Smooth muscle cell (in vitro differentiated cells): Measurements from ENCODE around the gene WWOX. TPM values are rescaled to one million over a fixed set of nuclear protein-coding genes. Genes with fewer than 3 reads are reported as not detected.

ENCODE experiments used
- DNase-seq: peaks from one replicate; lab custom pipeline; 2025; ENCODE audit not compliant: unreplicated experiment; lab: John Stamatoyannopoulos, UW
- H2AFZ ChIP-seq: fragments of 200-600 bp; sonication (generic); 2 replicates; pipeline ENCODE4 v1.6.0; 2016; ENCODE audit warnings: antibody characterized with exemption, low read depth, mild to moderate bottlenecking
- H3F3A ChIP-seq: fragments of 200-600 bp; sonication (generic); 2 replicates; pipeline ENCODE4 v1.6.0; 2017; ENCODE audit warnings: antibody characterized with exemption, low read depth
- H3K27ac ChIP-seq: fragments of 200-600 bp; sonication (generic); 2 replicates; pipeline ENCODE4 v1.5.1; 2016; ENCODE audit warnings: low read depth, mild to moderate bottlenecking
- H3K27me3 ChIP-seq: fragments of 200-600 bp; sonication (generic); 2 replicates; pipeline ENCODE4 v1.6.1; 2016; ENCODE audit warnings: low read depth, mild to moderate bottlenecking
- H3K36me3 ChIP-seq: fragments of 200-600 bp; sonication (generic); 2 replicates; pipeline ENCODE4 v1.5.1; 2016; ENCODE audit warnings: low read depth
- H3K4me1 ChIP-seq: fragments of 200-600 bp; sonication (generic); 2 replicates; pipeline ENCODE4 v1.5.1; 2016; ENCODE audit warnings: low read depth
- H3K4me2 ChIP-seq: fragments of 200-600 bp; sonication (generic); 2 replicates; pipeline ENCODE4 v1.6.0; 2016; ENCODE audit warnings: mild to moderate bottlenecking
- H3K4me3 ChIP-seq: fragments of 200-600 bp; sonication (generic); 2 replicates; pipeline ENCODE4 v1.5.1; 2016; ENCODE audit warnings: mild to moderate bottlenecking
- H3K79me2 ChIP-seq: fragments of 200-600 bp; sonication (generic); 2 replicates; pipeline ENCODE4 v1.6.0; 2016; ENCODE audit warnings: low read depth, mild to moderate bottlenecking
- H3K9ac ChIP-seq: fragments of 200-600 bp; sonication (generic); 2 replicates; pipeline ENCODE4 v1.6.0; 2016; ENCODE audit warnings: low read depth
- H3K9me3 ChIP-seq: fragments of 200-600 bp; sonication (generic); replicated peaks from 2 replicates; pipeline ENCODE4 v1.5.1; 2016; ENCODE audit warnings: low read depth
- H4K20me1 ChIP-seq: fragments of 200-600 bp; sonication (generic); 2 replicates; pipeline ENCODE4 v1.6.0; 2016; ENCODE audit warnings: low read depth
- WGBS: methylation state at CpG from one replicate; pipeline ENCODE4 v1.1.7; 2016; ENCODE audit warnings: low lambda C conversion rate; 5-methylcytosine and 5-hydroxymethylcytosine counted together
- polyA plus RNA-seq: library from polyadenylated mRNA; unstranded; fragments of >200 nt; fragmentation: Nextera tagmentation; extraction: Ambion mirVana; gene quantifications from 2 replicates; pipeline ENCODE4 v1.2.1, GENCODE V29; 2016
- total RNA-seq: library from RNA; depleted of rRNA; stranded (reverse); fragments of >200 nt; gene quantifications from 2 replicates; pipeline ENCODE4 v1.2.3, GENCODE V29; 2014
- TF ChIP-seq, protein P1 (sequence below): fragments of 200-600 bp; sonication (generic); IDR thresholded peaks from 2 replicates; pipeline ENCODE4 v1.5.1; 2017; ENCODE audit warnings: borderline replicate concordance, mild to moderate bottlenecking, antibody characterized with exemption; ENCODE audit not compliant: insufficient read depth, poor library complexity, severe bottlenecking

The WWOX gene
- total and polyA plus RNA-seq, 2 experiments from 2014 or later = 7.5 to 14.0 TPM

DNA sequence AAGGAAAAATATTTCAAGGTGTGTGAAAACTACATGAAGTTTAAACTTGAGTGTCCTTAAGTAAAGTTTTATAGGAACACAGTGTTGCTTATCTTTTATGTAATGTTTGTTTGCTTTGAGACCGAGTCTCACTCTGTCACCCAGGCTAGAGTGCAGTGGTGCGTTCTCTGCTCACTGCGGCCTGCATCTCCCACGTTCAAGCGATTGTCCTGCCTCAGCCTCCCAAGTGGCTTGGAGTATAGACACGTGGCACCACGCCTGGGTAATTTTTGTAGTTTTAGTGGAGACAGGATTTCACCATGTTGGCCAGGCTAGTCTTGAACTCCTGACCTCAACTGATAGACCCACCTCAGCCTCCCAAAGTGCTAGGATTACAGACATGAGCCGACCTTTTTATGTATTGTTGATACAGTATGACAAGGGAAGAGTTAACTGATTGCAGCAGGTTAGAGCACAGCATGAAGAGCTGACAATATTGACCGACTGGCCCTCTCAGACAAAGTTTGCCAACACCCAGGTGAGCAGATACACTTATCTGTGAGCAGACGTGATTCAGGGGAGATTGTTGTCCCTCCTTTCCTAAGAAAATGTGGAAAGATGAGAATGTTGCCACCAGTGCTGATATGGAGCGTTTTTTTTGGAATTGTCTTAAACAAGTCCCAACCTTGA lies 373.7 kb downstream of the WWOX start:
- H3K4me2 ChIP-seq = no peak overlapping the region
- no peaks in the 10 kb centered on the region for H3K36me3 ChIP-seq
- no peak overlapping the region for H3K27ac ChIP-seq
- no peaks in the 10 kb centered on the region for H4K20me1 ChIP-seq
- no peak overlapping the region for H3K9ac ChIP-seq
- H3K27me3 ChIP-seq = peaks cover 6% of the 10 kb centered on the region
- H3K4me1 ChIP-seq = peaks cover under 1% of the 10 kb centered on the region
- WGBS = 93% methylated on average over 11 of the region's 11 CpGs
- no peak overlapping the region for H2AFZ ChIP-seq
- H3K9me3 ChIP-seq = no peaks in the 10 kb centered on the region
- no peaks in the 10 kb centered on the region for H3F3A ChIP-seq
- no peaks in the 10 kb centered on the region for H3K79me2 ChIP-seq
- TF ChIP-seq, protein P1, sequence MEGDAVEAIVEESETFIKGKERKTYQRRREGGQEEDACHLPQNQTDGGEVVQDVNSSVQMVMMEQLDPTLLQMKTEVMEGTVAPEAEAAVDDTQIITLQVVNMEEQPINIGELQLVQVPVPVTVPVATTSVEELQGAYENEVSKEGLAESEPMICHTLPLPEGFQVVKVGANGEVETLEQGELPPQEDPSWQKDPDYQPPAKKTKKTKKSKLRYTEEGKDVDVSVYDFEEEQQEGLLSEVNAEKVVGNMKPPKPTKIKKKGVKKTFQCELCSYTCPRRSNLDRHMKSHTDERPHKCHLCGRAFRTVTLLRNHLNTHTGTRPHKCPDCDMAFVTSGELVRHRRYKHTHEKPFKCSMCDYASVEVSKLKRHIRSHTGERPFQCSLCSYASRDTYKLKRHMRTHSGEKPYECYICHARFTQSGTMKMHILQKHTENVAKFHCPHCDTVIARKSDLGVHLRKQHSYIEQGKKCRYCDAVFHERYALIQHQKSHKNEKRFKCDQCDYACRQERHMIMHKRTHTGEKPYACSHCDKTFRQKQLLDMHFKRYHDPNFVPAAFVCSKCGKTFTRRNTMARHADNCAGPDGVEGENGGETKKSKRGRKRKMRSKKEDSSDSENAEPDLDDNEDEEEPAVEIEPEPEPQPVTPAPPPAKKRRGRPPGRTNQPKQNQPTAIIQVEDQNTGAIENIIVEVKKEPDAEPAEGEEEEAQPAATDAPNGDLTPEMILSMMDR = no peak
- H3K4me3 ChIP-seq = no peak overlapping the region
- no peak for DNase-seq

DNA sequence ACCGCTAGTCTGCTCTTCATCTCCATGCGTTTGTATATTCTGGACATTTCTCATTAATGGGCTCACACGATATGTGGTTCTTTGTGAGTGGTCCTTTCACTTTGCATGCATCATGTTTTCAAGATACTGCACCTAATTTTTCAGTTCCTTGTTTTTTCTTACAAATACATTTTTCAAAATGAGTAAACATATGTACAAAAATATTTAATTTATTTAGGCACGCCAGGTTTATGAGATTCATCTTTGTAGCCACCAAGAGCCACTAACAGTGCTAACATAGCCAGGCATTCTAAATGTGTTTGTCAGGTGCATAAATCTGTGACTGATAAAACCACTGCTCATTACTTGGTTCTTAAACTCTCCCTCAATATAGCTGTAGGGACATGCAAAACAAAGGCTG lies 375.3 kb downstream of the WWOX start:
- H4K20me1 ChIP-seq = no peaks in the 10 kb centered on the region
- WGBS = 90% methylated on average over 4 of the region's 4 CpGs
- no peaks in the 10 kb centered on the region for H3K36me3 ChIP-seq
- no peaks in the 10 kb centered on the region for H3K79me2 ChIP-seq
- no peak overlapping the region for H3K4me2 ChIP-seq
- H2AFZ ChIP-seq = no peak overlapping the region
- H3K9me3 ChIP-seq = no peaks in the 10 kb centered on the region
- H3K4me3 ChIP-seq = no peak overlapping the region
- DNase-seq = no peak
- H3F3A ChIP-seq = no peaks in the 10 kb centered on the region
- H3K9ac ChIP-seq = no peak overlapping the region
- peaks cover 6% of the 10 kb centered on the region for H3K27me3 ChIP-seq
- peaks cover 4% of the 10 kb centered on the region for H3K4me1 ChIP-seq
- TF ChIP-seq, protein P1 = no peak
- H3K27ac ChIP-seq = no peak overlapping the region

DNA sequence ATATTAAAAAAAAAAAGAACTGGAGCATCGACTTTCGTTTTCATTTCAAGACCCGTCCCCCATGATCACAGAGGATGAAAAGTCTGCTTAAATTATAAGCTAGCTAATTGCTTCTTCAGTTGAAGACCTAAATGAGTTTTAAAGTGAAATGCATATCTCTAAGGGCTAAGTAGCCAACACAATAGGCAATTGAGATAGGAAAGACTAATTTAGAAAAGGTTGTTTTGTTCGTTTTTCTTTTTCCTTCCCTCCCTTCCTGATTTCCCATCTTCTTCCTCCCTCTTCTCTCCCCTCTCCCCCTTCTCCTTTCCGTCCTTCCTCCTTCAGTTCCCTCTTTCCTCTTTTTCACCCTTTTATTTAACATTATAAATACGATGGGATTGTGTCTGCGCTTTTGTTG lies 377.2 kb downstream of the WWOX start:
- H3K27me3 ChIP-seq = peaks cover 6% of the 10 kb centered on the region
- H3K9ac ChIP-seq = no peak overlapping the region
- no peak overlapping the region for H3K27ac ChIP-seq
- H3K36me3 ChIP-seq = no peaks in the 10 kb centered on the region
- no peak overlapping the region for H3K4me2 ChIP-seq
- no peaks in the 10 kb centered on the region for H3K79me2 ChIP-seq
- no peaks in the 10 kb centered on the region for H4K20me1 ChIP-seq
- peaks cover 4% of the 10 kb centered on the region for H3K4me1 ChIP-seq
- no peaks in the 10 kb centered on the region for H3K9me3 ChIP-seq
- no peak overlapping the region for H2AFZ ChIP-seq
- no peak for DNase-seq
- WGBS = 82% methylated on average over 7 of the region's 7 CpGs
- H3K4me3 ChIP-seq = no peak overlapping the region
- TF ChIP-seq, protein P1 = no peak
- no peaks in the 10 kb centered on the region for H3F3A ChIP-seq

DNA sequence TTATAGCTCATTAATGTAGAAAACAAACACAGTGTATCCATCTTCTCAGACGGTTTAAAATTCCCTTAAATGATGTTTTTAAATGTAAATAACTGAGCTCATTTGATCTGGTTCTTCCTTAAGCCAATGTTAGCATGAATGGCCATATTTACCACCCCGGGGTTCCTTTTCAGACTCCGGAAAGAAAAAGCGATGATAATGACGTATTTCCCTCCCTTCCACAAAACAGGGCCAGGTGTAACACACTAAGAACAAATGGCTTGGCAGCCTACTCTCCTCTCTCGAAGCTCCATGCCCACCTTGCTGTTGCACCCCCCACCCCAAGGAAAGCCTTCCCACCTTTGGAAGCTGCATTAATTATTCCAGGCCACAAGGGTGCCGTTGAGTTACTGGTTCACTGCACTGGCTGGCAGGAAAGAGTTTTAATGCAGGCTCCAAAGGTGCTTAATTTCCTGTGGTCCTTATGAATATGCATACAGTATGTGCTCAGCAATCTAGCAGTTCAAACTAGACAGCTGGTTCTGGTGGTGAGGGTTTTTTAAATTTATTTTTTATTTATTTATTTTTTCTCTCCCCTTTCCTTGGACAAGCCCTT lies 378.9 kb downstream of the WWOX start:
- no peaks in the 10 kb centered on the region for H3K9me3 ChIP-seq
- no peak for DNase-seq
- TF ChIP-seq, protein P1 = no peak

More for the DNA sequence above, 378.9 kb downstream of the WWOX start:
- Histone ChIP-seq H3K27me3 (peaks cover 6% of the 10 kb centered on the region), H3K4me1 (peaks cover 4% of the 10 kb centered on the region), H4K20me1 (no peaks in the 10 kb centered on the region), H2AFZ (no peak overlapping the region), H3K36me3 (no peaks in the 10 kb centered on the region), H3K4me3 (no peak overlapping the region), H3K4me2 (no peak overlapping the region), H3K79me2 (no peaks in the 10 kb centered on the region), H3K9ac (no peak overlapping the region), H3K27ac (no peak overlapping the region), H3F3A (no peaks in the 10 kb centered on the region)
- 66% methylated on average over 7 of the region's 7 CpGs for WGBS
